Mucosa of descending colon (tissue), 3 donors: ENCODE measurements around the gene CAMSAP3. TPM values are rescaled to one million over a fixed set of nuclear protein-coding genes. Genes with fewer than 3 reads are reported as not detected.

Experiments
- ATAC-seq: fragments of 200-7000 bp; cut with Tn5 transposase; one replicate; pipeline ENCODE4 v1.9.1; 2020; ENCODE audit warnings: mild to moderate bottlenecking, moderate library complexity
- DNase-seq, 3 donors: peaks; one replicate each; pipeline ENCODE4 v3.0.0-alpha.2; 2020
- H3K36me3 ChIP-seq: fragments of 200-600 bp; one replicate; pipeline ENCODE4 v1.8.0; 2021; ENCODE audit warnings: low read depth, mild to moderate bottlenecking
- H3K4me1 ChIP-seq: fragments of 200-600 bp; one replicate; pipeline ENCODE4 v1.8.0; 2021; ENCODE audit warnings: low read depth, mild to moderate bottlenecking
- H3K4me3 ChIP-seq: fragments of 200-600 bp; one replicate; pipeline ENCODE4 v1.8.0; 2021; ENCODE audit warnings: mild to moderate bottlenecking
- H3K9me3 ChIP-seq: fragments of 200-600 bp; one replicate; pipeline ENCODE4 v1.8.0; 2021; ENCODE audit warnings: mild to moderate bottlenecking
- intact Hi-C, 2 donors: fragments of 100-400 bp; cut with DNase I in 1 of 2; cut with micrococcal nuclease in 1 of 2; formaldehyde crosslinking; loops; one replicate each; pipeline versions ENCODE4 v1.11.0 to v1.11.1; 2022; cut with DNase I, micrococcal nuclease
- total RNA-seq, 3 donors: library from RNA; stranded (reverse); fragmentation: NEBNext Ultra II Directional in 2 of 3; extraction: Animal tissue kit (Norgen Biotek cat#: 25700) in 2 of 3; gene quantifications; one replicate each; pipeline versions ENCODE4 v1.2.1 to v1.2.4, GENCODE V29; 2021 to 2023
- TF ChIP-seq, protein P1 (sequence below): fragments of 200-600 bp; IDR thresholded peaks from one replicate; pipeline ENCODE4 v1.8.0; 2022; ENCODE audit warnings: antibody characterized with exemption, mild to moderate bottlenecking
- donor health status: DM: no; HTN: no; CAD: no; lungs with moderate emphysema.
- donor health status: DM: no; HTN: no; CAD: no.
- donor health status: DM: no; HTN: yes; CAD: no.

The CAMSAP3 gene
- total RNA-seq, 3 donors from 2014 or later: 25.3 to 60.5 (median 41.2) TPM

DNA sequence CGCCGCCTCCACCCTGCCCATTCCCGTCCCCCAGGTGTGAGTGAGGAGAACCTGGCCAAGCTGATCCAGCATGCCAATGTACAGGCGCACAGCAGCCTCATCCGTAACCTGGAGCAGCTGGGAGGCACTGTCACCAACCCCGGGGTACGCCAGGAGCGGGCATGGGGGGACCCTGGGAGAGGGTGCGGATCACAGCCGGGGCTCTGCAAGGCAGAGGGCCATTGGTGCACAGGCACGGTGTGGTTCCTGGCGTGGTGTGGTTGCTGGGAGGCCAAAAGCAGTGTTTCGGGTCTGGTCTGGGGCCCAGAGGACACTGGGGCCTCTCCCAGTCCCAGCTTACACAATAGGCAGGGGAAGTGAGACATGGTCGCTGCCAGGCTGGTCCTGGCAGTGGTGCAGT is 49.5 kb downstream of the CAMSAP3 start:
- no peak for ATAC-seq
- Histone ChIP-seq H3K9me3 (no peaks in the 10 kb centered on the region), H3K4me3 (no peak overlapping the region), H3K36me3 (no peaks in the 10 kb centered on the region), H3K4me1 (no peaks in the 10 kb centered on the region)
- intact Hi-C loops: no loop called here
- TF ChIP-seq, protein P1, sequence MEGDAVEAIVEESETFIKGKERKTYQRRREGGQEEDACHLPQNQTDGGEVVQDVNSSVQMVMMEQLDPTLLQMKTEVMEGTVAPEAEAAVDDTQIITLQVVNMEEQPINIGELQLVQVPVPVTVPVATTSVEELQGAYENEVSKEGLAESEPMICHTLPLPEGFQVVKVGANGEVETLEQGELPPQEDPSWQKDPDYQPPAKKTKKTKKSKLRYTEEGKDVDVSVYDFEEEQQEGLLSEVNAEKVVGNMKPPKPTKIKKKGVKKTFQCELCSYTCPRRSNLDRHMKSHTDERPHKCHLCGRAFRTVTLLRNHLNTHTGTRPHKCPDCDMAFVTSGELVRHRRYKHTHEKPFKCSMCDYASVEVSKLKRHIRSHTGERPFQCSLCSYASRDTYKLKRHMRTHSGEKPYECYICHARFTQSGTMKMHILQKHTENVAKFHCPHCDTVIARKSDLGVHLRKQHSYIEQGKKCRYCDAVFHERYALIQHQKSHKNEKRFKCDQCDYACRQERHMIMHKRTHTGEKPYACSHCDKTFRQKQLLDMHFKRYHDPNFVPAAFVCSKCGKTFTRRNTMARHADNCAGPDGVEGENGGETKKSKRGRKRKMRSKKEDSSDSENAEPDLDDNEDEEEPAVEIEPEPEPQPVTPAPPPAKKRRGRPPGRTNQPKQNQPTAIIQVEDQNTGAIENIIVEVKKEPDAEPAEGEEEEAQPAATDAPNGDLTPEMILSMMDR: no peak
- DNase-seq: peak in 1 of 3 donors; percentile 30

DNA sequence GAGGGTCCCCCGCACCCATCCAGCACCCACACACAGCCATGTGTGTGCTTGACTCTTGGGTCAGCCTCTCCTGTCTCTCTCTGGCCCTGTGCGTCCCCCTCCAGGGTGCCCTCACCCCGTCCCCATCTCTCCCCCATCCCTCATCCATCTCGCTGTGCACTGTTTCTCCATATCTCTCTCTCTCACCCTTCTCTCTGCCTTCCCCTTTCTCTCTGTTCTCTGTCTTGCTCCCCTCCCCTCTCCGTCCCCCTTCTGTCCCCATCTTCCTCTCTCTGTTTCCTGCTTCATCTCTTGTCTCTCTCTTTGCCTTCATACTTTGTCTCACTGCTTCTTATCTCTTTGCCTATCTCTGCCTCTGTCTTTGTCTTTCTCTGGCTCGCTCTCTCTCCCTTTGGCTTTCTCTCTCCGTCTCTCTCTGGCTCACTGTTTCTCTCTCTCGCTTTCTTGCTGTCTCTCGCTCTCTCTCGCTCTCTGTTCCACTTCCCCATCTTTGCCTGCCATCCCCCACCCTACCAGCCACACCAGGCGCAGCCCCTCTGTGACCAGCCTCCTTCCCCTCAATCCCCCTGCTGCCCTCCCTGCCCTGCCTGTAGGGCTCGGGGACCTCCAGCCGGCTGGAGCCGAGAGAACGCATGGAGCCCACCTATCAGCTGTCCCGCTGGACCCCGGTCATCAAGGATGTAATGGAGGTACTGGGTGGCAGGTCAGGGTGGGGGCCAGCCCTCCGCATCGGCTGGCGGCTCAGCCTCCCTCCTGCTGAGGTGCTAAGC is 50.2 kb downstream of the CAMSAP3 start:
- H3K4me3 ChIP-seq: no peak overlapping the region
- ATAC-seq: no peak
- H3K4me1 ChIP-seq: no peaks in the 10 kb centered on the region
- intact Hi-C loops: no loop called here
- TF ChIP-seq, protein P1: no peak
- no peaks in the 10 kb centered on the region for H3K36me3 ChIP-seq
- no peak for DNase-seq
- no peaks in the 10 kb centered on the region for H3K9me3 ChIP-seq

- Histone ChIP-seq H3K4me1 (no peaks in the 10 kb centered on the region), H3K4me3 (no peak overlapping the region), H3K9me3 (no peaks in the 10 kb centered on the region), H3K36me3 (no peaks in the 10 kb centered on the region)
- intact Hi-C loops: no loop called here
- ATAC-seq (no peak), DNase-seq (no peak)
- TF ChIP-seq, protein P1: no peak
Observed at GRCh38 chr19:7646426-7646700, 50.7 kb downstream of the CAMSAP3 start.

DNA sequence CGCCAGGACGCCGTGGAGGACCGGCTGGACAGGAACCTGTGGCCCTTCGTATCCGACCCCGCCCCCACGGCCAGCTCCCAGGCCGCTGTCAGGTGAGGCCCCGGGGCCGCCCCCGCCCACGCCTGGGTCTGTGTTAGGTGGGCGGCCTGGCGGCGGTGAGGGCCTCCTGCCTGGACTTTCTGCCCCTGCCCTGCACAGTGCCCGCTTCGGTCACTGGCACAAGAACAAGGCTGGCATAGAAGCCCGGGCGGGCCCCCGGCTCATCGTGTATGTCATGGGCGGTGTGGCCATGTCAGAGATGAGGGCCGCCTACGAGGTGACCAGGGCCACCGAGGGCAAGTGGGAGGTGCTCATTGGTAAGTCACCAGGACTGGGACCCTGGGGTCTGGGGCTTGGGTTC is 51.5 kb downstream of the CAMSAP3 start:
- Histone ChIP-seq H3K36me3 (no peaks in the 10 kb centered on the region), H3K9me3 (no peaks in the 10 kb centered on the region), H3K4me1 (peaks cover 1% of the 10 kb centered on the region), H3K4me3 (no peak overlapping the region)
- ATAC-seq: no peak
- intact Hi-C loops: no loop called here
- DNase-seq: no peak
- TF ChIP-seq, protein P1: no peak

DNA sequence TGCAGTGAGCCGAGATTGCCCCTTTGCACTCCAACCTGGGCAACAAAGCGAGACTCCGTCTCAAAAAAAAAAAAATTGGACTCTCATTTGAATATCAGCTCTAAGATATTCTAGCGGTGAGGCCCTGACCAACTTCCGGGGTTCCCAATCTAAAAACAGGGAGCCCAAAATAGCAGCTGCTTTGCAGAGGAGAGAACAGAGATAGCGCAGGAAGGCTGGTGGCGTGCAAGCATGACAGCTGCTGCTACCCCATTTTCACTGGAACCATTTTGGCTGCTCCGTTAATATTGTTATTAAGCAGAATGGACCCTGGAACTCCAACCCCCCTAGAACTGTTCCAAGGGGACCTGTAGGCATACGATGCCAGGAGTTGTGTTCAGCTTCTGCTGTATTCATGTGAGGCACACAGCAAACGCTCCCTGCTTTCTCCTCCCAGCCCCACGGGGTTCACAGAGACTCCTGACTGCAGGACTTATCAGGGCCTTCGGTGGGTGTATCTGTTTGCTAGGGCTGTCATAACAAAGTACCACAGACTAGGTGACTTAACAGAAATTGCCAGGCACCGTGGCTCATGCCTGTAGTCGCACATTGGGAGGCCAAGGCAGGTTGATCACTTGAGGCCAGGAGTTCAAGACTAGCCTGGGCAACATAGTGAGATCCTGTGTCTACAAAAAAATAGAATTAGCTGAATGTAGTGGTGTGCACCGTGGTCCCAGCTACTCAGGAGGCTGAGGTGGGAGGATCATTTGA is 52.8 kb downstream of the CAMSAP3 start:
- DNase-seq (no peak), ATAC-seq (no peak)
- no peaks in the 10 kb centered on the region for H3K9me3 ChIP-seq
- peaks cover 4% of the 10 kb centered on the region for H3K4me1 ChIP-seq
- TF ChIP-seq, protein P1: no peak
- H3K4me3 ChIP-seq: no peak overlapping the region
- intact Hi-C loops: no loop called here
- no peaks in the 10 kb centered on the region for H3K36me3 ChIP-seq
